HepG2 (cell line): ENCODE data around the gene EGR1. TPM values are rescaled to one million over a fixed set of nuclear protein-coding genes. Genes with fewer than 3 reads are reported as not detected.

Experiments
- ATAC-seq: fragments of 200-7000 bp; cut with Tn5 transposase; 3 replicates; pipeline ENCODE4 v1.9.1; 2020; ENCODE audit warnings: mild to moderate bottlenecking, moderate library complexity
- BruUV-seq: library from RNA; stranded (reverse); fragments of 400-500 nt; replicated peaks from 2 replicates; lab custom pipeline; 2021; lab: Mats Ljungman, UMichigan
- CTCF ChIA-PET: fragments of 300-600 bp; formaldehyde crosslinking; extraction: SDS; loops from one replicate; lab custom pipeline; 2021; ENCODE audit warnings: low total read pairs, inconsistent platforms, low intra/inter-chr PET ratio; lab: Yijun Ruan, JAX
- POLR2A ChIA-PET: fragments of 350-600 bp; sonication (Branson Sonifier 250); formaldehyde crosslinking; loops from one replicate; lab custom pipeline; 2020; ENCODE audit warnings: antibody characterized with exemption, inconsistent platforms; lab: Yijun Ruan, JAX
- DNase-seq: peaks from one replicate; pipeline ENCODE4 v3.0.0-alpha.2; 2015; ENCODE audit warnings: low spot score
- FAIRE-seq: peaks from 3 replicates; lab custom pipeline; 2011; peaks lifted over from hg19 to GRCh38; lab: Jason Lieb, UNC
- H2AFZ ChIP-seq: one replicate; pipeline ENCODE4 v1.6.1; 2011; ENCODE audit warnings: low read length, inconsistent platforms
- H3K27ac ChIP-seq: fragments of 300-600 bp; 3 replicates; pipeline ENCODE4 v1.8.0; 2011; ENCODE audit warnings: mixed run types, mild to moderate bottlenecking, mixed read lengths, low read length, inconsistent platforms; ENCODE audit not compliant: insufficient read depth; ENCODE audit errors: extremely low read length
- H3K27me3 ChIP-seq, 2 experiments: fragments of 200-600 bp in 1 of 2; 2 replicates in 1 of 2; 3 replicates in 1 of 2; pipeline versions ENCODE4 v1.6.0 to v1.8.0; 2011; ENCODE audit warnings: low read length in 2 of 2, mild to moderate bottlenecking in 2 of 2, moderate library complexity in 2 of 2, inconsistent platforms in 1 of 2; ENCODE audit not compliant: insufficient read depth in 2 of 2, control insufficient read depth in 1 of 2
- H3K36me3 ChIP-seq, 2 experiments: fragments of 200-600 bp in 1 of 2; replicated peaks in 1 of 2; 2 replicates in 1 of 2; 3 replicates in 1 of 2; pipeline versions ENCODE4 v1.5.1 to v1.8.0; 2011; ENCODE audit warnings: low read length in 2 of 2, inconsistent platforms in 1 of 2; ENCODE audit not compliant: insufficient read depth in 2 of 2, control insufficient read depth in 1 of 2
- H3K4me1 ChIP-seq: 2 replicates; pipeline ENCODE4 v1.5.1; 2012; ENCODE audit warnings: low read length, inconsistent platforms; ENCODE audit not compliant: insufficient read depth
- H3K4me2 ChIP-seq: 2 replicates; pipeline ENCODE4 v1.6.0; 2011; ENCODE audit warnings: low read depth, low read length, inconsistent platforms
- H3K4me3 ChIP-seq, 3 experiments: fragments of 200-600 bp in 1 of 3; sonication (generic), shearing (Covaris generic) in 1 of 3; replicated peaks in 1 of 3; 2 replicates each; pipeline ENCODE4 v1.5.1; 2011 to 2016; ENCODE audit warnings: low read length in 3 of 3, inconsistent platforms in 2 of 3, low read depth in 2 of 3, mild to moderate bottlenecking in 2 of 3, control low read depth in 1 of 3, mixed read lengths in 1 of 3; ENCODE audit not compliant: insufficient read depth in 1 of 3
- H3K79me2 ChIP-seq: one replicate; pipeline ENCODE4 v1.6.1; 2011; ENCODE audit warnings: low read length, inconsistent platforms; ENCODE audit not compliant: insufficient read depth
- H3K9ac ChIP-seq: 2 replicates; pipeline ENCODE4 v1.6.0; 2011; ENCODE audit warnings: mild to moderate bottlenecking, low read depth, low read length, inconsistent platforms; ENCODE audit not compliant: insufficient read depth
- H3K9me3 ChIP-seq: 2 replicates; pipeline ENCODE4 v1.5.1; 2012; ENCODE audit warnings: mild to moderate bottlenecking, low read length
- H4K20me1 ChIP-seq: 2 replicates; pipeline ENCODE4 v1.6.0; 2011; ENCODE audit warnings: inconsistent platforms, mild to moderate bottlenecking, low read length, moderate library complexity; ENCODE audit not compliant: insufficient read depth
- GATAD2A ChIP-seq: IDR thresholded peaks from 2 replicates; pipeline ENCODE4 v1.6.1; 2016
- ISL2 ChIP-seq: sonication (generic); formaldehyde crosslinking; IDR thresholded peaks from 2 replicates; pipeline ENCODE4 v1.5.0; 2020; ENCODE audit warnings: missing genetic modification reagents
- KLF16 ChIP-seq, 2 experiments: sonication (generic) in 1 of 2; formaldehyde crosslinking in 1 of 2; IDR thresholded peaks; 2 replicates each; pipeline versions ENCODE4 v1.6.1 to v1.8.0; 2016 to 2023; ENCODE audit warnings: missing genetic modification reagents in 2 of 2, missing compliant biosample characterization in 1 of 2
- MIER3 ChIP-seq: IDR thresholded peaks from 2 replicates; pipeline ENCODE4 v1.6.1; 2016; ENCODE audit warnings: missing compliant biosample characterization, borderline replicate concordance
- NFYB ChIP-seq: sonication (generic); formaldehyde crosslinking; IDR thresholded peaks from 2 replicates; pipeline ENCODE4 v1.4.0; 2020; ENCODE audit warnings: missing genetic modification reagents
- TEAD3 ChIP-seq: optimal IDR thresholded peaks from 2 replicates; pipeline ENCODE3; 2016; ENCODE audit warnings: borderline replicate concordance
- WGBS: methylation state at CpG from one replicate; pipeline ENCODE4 v1.1.6; 2017; ENCODE audit warnings: low lambda C conversion rate; 5-methylcytosine and 5-hydroxymethylcytosine counted together
- in situ Hi-C: cut with HindIII; loops from 2 replicates; pipeline ENCODE4 v1.10.0; 2017; ENCODE audit warnings: low pct_unique_long_range_greater_than_20kb; ENCODE audit not compliant: extremely low pct_ligation_motif_present
- intact Hi-C: fragments of 100-400 bp; cut with micrococcal nuclease; formaldehyde crosslinking; loops from one replicate; pipeline ENCODE4 v1.10.0; 2022; ENCODE audit not compliant: unreplicated experiment
- polyA plus RNA-seq, 8 experiments: library from polyadenylated mRNA; depleted of rRNA in 3 of 8; stranded (reverse) in 7 of 8; unstranded in 1 of 8; fragments of >200 nt; fragmentation: Illumina TruSeq in 4 of 8; extraction: Trizol in 4 of 8; gene quantifications; 2 replicates each; pipeline versions ENCODE4 v1.2.1 to v1.2.3, GENCODE V29; 2011 to 2016; ENCODE audit warnings: low read depth in 4 of 8, missing spikeins in 1 of 8, mixed read lengths in 1 of 8; ENCODE audit not compliant: insufficient read depth in 1 of 8
- total RNA-seq, 5 experiments: library from RNA; depleted of rRNA; stranded (reverse); fragments of >200 nt; fragmentation: Illumina TruSeq; extraction: Trizol; gene quantifications; 2 replicates each; pipeline ENCODE4 v1.2.3, GENCODE V29; 2016; ENCODE audit warnings: low read depth in 1 of 5
- TF ChIP-seq, protein P1 (sequence below): sonication (generic); formaldehyde crosslinking; IDR thresholded peaks from 2 replicates; pipeline ENCODE4 v1.9.0; 2022; ENCODE audit warnings: low read depth, missing genetic modification reagents

Gene EGR1
- total and polyA plus RNA-seq, 2 of the 13 experiments (the other 11 are each of a cell fraction or from before 2014, with no cell fraction given), result 4.1 to 4.5 TPM

DNA sequence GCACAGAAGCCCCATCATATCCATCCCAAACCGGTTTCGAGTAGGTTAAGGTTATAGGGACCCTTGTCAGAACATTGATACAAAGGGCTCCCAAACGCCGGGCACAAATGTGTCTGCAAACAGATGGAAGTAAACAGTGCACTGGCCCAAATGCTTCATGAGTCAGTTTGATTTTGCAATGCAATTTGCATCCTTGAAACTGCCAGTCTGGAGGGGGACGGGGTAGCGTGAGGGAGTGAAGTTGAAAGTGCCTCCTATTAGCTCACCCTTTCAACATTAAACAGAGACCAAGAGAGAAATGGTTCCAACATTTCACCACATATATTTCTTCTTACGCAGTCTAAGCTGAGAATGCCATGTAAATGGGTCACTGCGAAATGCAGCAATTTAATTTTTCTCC lies 42.2 kb downstream of the EGR1 start (continued):
- TF ChIP-seq MIER3 (CRISPR knock-in tag) (peak; percentile 54; the same call in 1 of the 2 replicates), KLF16 (CRISPR knock-in tag; IDR thresholded peaks at IDR 0.05) (peak in 1 of 2 experiments; percentile 73; a peak in 2 of 4 replicates), ISL2 (peak; percentile 42)
- TF ChIP-seq, protein P1, sequence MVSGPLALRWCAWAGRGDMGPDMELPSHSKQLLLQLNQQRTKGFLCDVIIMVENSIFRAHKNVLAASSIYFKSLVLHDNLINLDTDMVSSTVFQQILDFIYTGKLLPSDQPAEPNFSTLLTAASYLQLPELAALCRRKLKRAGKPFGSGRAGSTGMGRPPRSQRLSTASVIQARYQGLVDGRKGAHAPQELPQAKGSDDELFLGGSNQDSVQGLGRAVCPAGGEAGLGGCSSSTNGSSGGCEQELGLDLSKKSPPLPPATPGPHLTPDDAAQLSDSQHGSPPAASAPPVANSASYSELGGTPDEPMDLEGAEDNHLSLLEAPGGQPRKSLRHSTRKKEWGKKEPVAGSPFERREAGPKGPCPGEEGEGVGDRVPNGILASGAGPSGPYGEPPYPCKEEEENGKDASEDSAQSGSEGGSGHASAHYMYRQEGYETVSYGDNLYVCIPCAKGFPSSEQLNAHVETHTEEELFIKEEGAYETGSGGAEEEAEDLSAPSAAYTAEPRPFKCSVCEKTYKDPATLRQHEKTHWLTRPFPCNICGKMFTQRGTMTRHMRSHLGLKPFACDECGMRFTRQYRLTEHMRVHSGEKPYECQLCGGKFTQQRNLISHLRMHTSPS (CRISPR knock-in tag), result peak; percentile 20; the same call in 1 of the 2 replicates

DNA sequence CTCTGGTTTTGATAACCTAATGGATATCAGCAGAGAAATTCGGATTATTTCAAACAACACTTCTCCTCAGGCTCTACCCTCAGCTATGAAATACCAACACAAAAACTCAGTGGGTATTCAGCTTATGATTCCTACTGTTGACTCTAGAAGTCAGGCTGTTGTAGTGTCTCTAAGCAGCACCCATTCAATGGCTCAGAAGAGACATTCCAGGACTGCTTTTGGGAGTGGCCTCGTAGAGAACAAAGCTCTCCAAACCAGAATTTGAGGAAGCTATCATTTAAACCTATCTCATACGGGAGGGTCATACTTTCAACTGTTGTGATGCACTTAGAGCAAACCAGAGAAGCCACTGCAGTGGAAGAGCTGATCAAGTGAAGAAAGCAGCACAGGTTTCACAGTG lies 43.7 kb downstream of the EGR1 start:
- ChIA-PET POLR2A (no interaction called here), CTCF (no interaction called here)
- DNase-seq (peak; percentile 47), ATAC-seq (no peak; the same call in 2 of the 3 replicates), FAIRE-seq (no peak)
- H3K9ac ChIP-seq, result no peak overlapping the region
- no peak overlapping the region for H3K4me2 ChIP-seq
- peaks cover 66% of the 10 kb centered on the region for H3K4me1 ChIP-seq
- no peaks in the 10 kb centered on the region for H3K27me3 ChIP-seq
- peaks cover 16 to 52% of the 10 kb centered on the region in 2 experiments for H3K36me3 ChIP-seq
- H3K27ac ChIP-seq, result peak overlapping the region; percentile 70
- in situ Hi-C loops, result loop anchor here (10.0 kb wide), 1 partner anchor 64 kb away; no protein-coding TSS in a partner anchor
- TF ChIP-seq NFYB (CRISPR knock-in tag) (no peak), TEAD3 (CRISPR knock-in tag) (peak; percentile 13), GATAD2A (CRISPR knock-in tag) (no peak)
- intact Hi-C loops, result loop anchor here (5.0 kb wide), 1 partner anchor 33 kb away; the partner anchor contains the start of gene ETF1
- no peak overlapping the region for H3K4me3 ChIP-seq
- BruUV-seq, result no TSS peak
- no peaks in the 10 kb centered on the region for H4K20me1 ChIP-seq
- 70% methylated on average over 3 of the region's 3 CpGs for WGBS
- no peaks in the 10 kb centered on the region for H3K9me3 ChIP-seq
- no peak overlapping the region for H2AFZ ChIP-seq
- no peaks in the 10 kb centered on the region for H3K79me2 ChIP-seq
